C4-2B (cell line): ENCODE results near the gene PRPF38B.

Source experiments
- ZFX ChIP-seq: fragments of 450-650 bp; IDR thresholded peaks from 2 replicates; pipeline ENCODE4 v1.6.1; 2017
- TF ChIP-seq, protein P1 (sequence below): fragments of 450-650 bp; conservative IDR thresholded peaks from 2 replicates; pipeline ENCODE4 v1.5.1; 2017; ENCODE audit warnings: mild to moderate bottlenecking

- TF ChIP-seq, protein P1, sequence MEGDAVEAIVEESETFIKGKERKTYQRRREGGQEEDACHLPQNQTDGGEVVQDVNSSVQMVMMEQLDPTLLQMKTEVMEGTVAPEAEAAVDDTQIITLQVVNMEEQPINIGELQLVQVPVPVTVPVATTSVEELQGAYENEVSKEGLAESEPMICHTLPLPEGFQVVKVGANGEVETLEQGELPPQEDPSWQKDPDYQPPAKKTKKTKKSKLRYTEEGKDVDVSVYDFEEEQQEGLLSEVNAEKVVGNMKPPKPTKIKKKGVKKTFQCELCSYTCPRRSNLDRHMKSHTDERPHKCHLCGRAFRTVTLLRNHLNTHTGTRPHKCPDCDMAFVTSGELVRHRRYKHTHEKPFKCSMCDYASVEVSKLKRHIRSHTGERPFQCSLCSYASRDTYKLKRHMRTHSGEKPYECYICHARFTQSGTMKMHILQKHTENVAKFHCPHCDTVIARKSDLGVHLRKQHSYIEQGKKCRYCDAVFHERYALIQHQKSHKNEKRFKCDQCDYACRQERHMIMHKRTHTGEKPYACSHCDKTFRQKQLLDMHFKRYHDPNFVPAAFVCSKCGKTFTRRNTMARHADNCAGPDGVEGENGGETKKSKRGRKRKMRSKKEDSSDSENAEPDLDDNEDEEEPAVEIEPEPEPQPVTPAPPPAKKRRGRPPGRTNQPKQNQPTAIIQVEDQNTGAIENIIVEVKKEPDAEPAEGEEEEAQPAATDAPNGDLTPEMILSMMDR, result no peak
- TF ChIP-seq ZFX, result no peak
These were observed 25.7 kb downstream of the PRPF38B start for GRCh38 chr1:108717774-108718316.
